Measurements from ENCODE around the gene GPC3. TPM values are rescaled to one million over a fixed set of nuclear protein-coding genes. Genes with fewer than 3 reads are reported as not detected.
"Not testable (repeated sequence)": the region's sequence is repeated elsewhere in the genome, so short reads cannot be mapped to it uniquely, and the experiment has no call there.

GPC3 gene
- total RNA-seq, 1 experiment from 2014 or later = 5.7 TPM

GRCh38 chrX:133530960-133531359 lies 454.4 kb downstream of the GPC3 start:
- peaks cover 15% of the 10 kb centered on the region for H3K4me1 ChIP-seq (replicated peaks)
- H3K9me3 ChIP-seq (replicated peaks) = no peaks in the 10 kb centered on the region
- no peak overlapping the region for H3K4me3 ChIP-seq
- no peaks in the 10 kb centered on the region for H3K27me3 ChIP-seq (replicated peaks)
- no peak overlapping the region for H3K27ac ChIP-seq
- H3K36me3 ChIP-seq = no peaks in the 10 kb centered on the region
- no peak for DNase-seq (ENCODE audit: low read depth in 1 of 2, low spot score in 2 of 2)

GRCh38 chrX:133529578-133529977 lies 455.8 kb downstream of the GPC3 start:
- no peak overlapping the region for H3K4me3 ChIP-seq
- H3K27ac ChIP-seq = no peak overlapping the region
- peaks cover 15% of the 10 kb centered on the region for H3K4me1 ChIP-seq (replicated peaks)
- no peaks in the 10 kb centered on the region for H3K9me3 ChIP-seq (replicated peaks)
- no peaks in the 10 kb centered on the region for H3K27me3 ChIP-seq (replicated peaks)
- no peaks in the 10 kb centered on the region for H3K36me3 ChIP-seq
- DNase-seq (ENCODE audit: low read depth in 1 of 2, low spot score in 2 of 2) = no peak

- no peaks in the 10 kb centered on the region for H3K36me3 ChIP-seq
- H3K9me3 ChIP-seq (replicated peaks) = no peaks in the 10 kb centered on the region
- H3K27ac ChIP-seq = peak overlapping the region; percentile 47; the same call in 1 of the 2 replicates
- peaks cover 15% of the 10 kb centered on the region for H3K4me1 ChIP-seq (replicated peaks)
- DNase-seq (ENCODE audit: low read depth in 1 of 2, low spot score in 2 of 2) = no peak
- H3K27me3 ChIP-seq (replicated peaks) = no peaks in the 10 kb centered on the region
- H3K4me3 ChIP-seq = no peak overlapping the region
These were observed 457.6 kb downstream of the GPC3 start for GRCh38 chrX:133527825-133528224.

- Histone ChIP-seq H3K4me1 (replicated peaks) (peaks cover 15% of the 10 kb centered on the region), H3K36me3 (no peaks in the 10 kb centered on the region), H3K27me3 (replicated peaks) (no peaks in the 10 kb centered on the region), H3K27ac (peak overlapping the region; percentile 47), H3K9me3 (replicated peaks) (no peaks in the 10 kb centered on the region), H3K4me3 (no peak overlapping the region)
- peak in 1 of 2 experiments; percentile 57 for DNase-seq (ENCODE audit: low read depth in 1 of 2, low spot score in 2 of 2)
These were observed 458.0 kb downstream of the GPC3 start for GRCh38 chrX:133527415-133527814.

GRCh38 chrX:133526773-133527172 lies 458.6 kb downstream of the GPC3 start:
- not testable (repeated sequence) for H3K4me3 ChIP-seq; H3K27me3 ChIP-seq (replicated peaks); H3K9me3 ChIP-seq (replicated peaks); DNase-seq (ENCODE audit: low read depth in 1 of 2, low spot score in 2 of 2); H3K36me3 ChIP-seq
- H3K4me1 ChIP-seq (replicated peaks) = peaks cover 15% of the 10 kb centered on the region
- H3K27ac ChIP-seq = peak overlapping the region; percentile 13; the same call in 1 of the 2 replicates

- Histone ChIP-seq H3K27ac (no peak overlapping the region), H3K4me1 (replicated peaks) (peaks cover 15% of the 10 kb centered on the region), H3K4me3 (no peak overlapping the region), H3K9me3 (replicated peaks) (no peaks in the 10 kb centered on the region), H3K36me3 (no peaks in the 10 kb centered on the region), H3K27me3 (replicated peaks) (no peaks in the 10 kb centered on the region)
- DNase-seq (ENCODE audit: low read depth in 1 of 2, low spot score in 2 of 2) = no peak
These were observed 461.9 kb downstream of the GPC3 start for GRCh38 chrX:133523526-133523925.

GRCh38 chrX:133523081-133523487 lies 462.3 kb downstream of the GPC3 start:
- no peak overlapping the region for H3K4me3 ChIP-seq
- H3K4me1 ChIP-seq (replicated peaks) = peaks cover 12% of the 10 kb centered on the region
- no peak for DNase-seq (ENCODE audit: low read depth in 1 of 2, low spot score in 2 of 2)
- H3K27ac ChIP-seq = no peak overlapping the region
- no peaks in the 10 kb centered on the region for H3K9me3 ChIP-seq (replicated peaks)
- no peaks in the 10 kb centered on the region for H3K36me3 ChIP-seq
- no peaks in the 10 kb centered on the region for H3K27me3 ChIP-seq (replicated peaks)

GRCh38 chrX:133516686-133517085 lies 468.7 kb downstream of the GPC3 start:
- Histone ChIP-seq H3K9me3 (replicated peaks) (no peaks in the 10 kb centered on the region), H3K4me3 (no peak overlapping the region), H3K27me3 (replicated peaks) (no peaks in the 10 kb centered on the region), H3K4me1 (replicated peaks) (peaks cover 6% of the 10 kb centered on the region), H3K36me3 (no peaks in the 10 kb centered on the region), H3K27ac (no peak overlapping the region)
- no peak for DNase-seq (ENCODE audit: low read depth in 1 of 2, low spot score in 2 of 2)

GRCh38 chrX:133514486-133514885 lies 470.9 kb downstream of the GPC3 start:
- DNase-seq (ENCODE audit: low read depth in 1 of 2, low spot score in 2 of 2) = no peak
- Histone ChIP-seq H3K27me3 (replicated peaks) (no peaks in the 10 kb centered on the region), H3K27ac (no peak overlapping the region), H3K4me3 (no peak overlapping the region), H3K4me1 (replicated peaks) (peaks cover 19% of the 10 kb centered on the region), H3K36me3 (no peaks in the 10 kb centered on the region), H3K9me3 (replicated peaks) (no peaks in the 10 kb centered on the region)

GRCh38 chrX:133513123-133513522 lies 472.3 kb downstream of the GPC3 start:
- no peaks in the 10 kb centered on the region for H3K27me3 ChIP-seq (replicated peaks)
- peaks cover 19% of the 10 kb centered on the region for H3K4me1 ChIP-seq (replicated peaks)
- no peaks in the 10 kb centered on the region for H3K36me3 ChIP-seq
- no peaks in the 10 kb centered on the region for H3K9me3 ChIP-seq (replicated peaks)
- no peak for DNase-seq (ENCODE audit: low read depth in 1 of 2, low spot score in 2 of 2)
- H3K4me3 ChIP-seq = no peak overlapping the region
- no peak overlapping the region for H3K27ac ChIP-seq

GRCh38 chrX:133511041-133511440 lies 474.4 kb downstream of the GPC3 start:
- Histone ChIP-seq H3K4me1 (replicated peaks) (peaks cover 19% of the 10 kb centered on the region), H3K4me3 (no peak overlapping the region), H3K9me3 (replicated peaks) (no peaks in the 10 kb centered on the region), H3K36me3 (no peaks in the 10 kb centered on the region), H3K27ac (peak overlapping the region; percentile 91), H3K27me3 (replicated peaks) (no peaks in the 10 kb centered on the region)
- peak in 1 of 2 experiments; percentile 77 for DNase-seq (ENCODE audit: low read depth in 1 of 2, low spot score in 2 of 2)

- Histone ChIP-seq H3K4me1 (replicated peaks) (peaks cover 16% of the 10 kb centered on the region; the same call in 1 of the 2 replicates), H3K27ac (no peak overlapping the region), H3K4me3 (no peak overlapping the region), H3K36me3 (no peaks in the 10 kb centered on the region), H3K27me3 (replicated peaks) (no peaks in the 10 kb centered on the region), H3K9me3 (replicated peaks) (no peaks in the 10 kb centered on the region)
- no peak for DNase-seq (ENCODE audit: low read depth in 1 of 2, low spot score in 2 of 2)
These were observed 488.0 kb downstream of the GPC3 start for GRCh38 chrX:133497356-133497755.

- no peaks in the 10 kb centered on the region for H3K36me3 ChIP-seq
- DNase-seq (ENCODE audit: low read depth in 1 of 2, low spot score in 2 of 2) = no peak
- H3K4me1 ChIP-seq (replicated peaks) = peaks cover 16% of the 10 kb centered on the region; the same call in 1 of the 2 replicates
- no peak overlapping the region for H3K27ac ChIP-seq
- no peak overlapping the region for H3K4me3 ChIP-seq
- no peaks in the 10 kb centered on the region for H3K27me3 ChIP-seq (replicated peaks)
- H3K9me3 ChIP-seq (replicated peaks) = no peaks in the 10 kb centered on the region
These were observed 489.7 kb downstream of the GPC3 start for GRCh38 chrX:133495464-133496391.

GRCh38 chrX:133493366-133493765 lies 492.0 kb downstream of the GPC3 start:
- no peak overlapping the region for H3K27ac ChIP-seq
- H3K4me3 ChIP-seq = no peak overlapping the region
- DNase-seq (ENCODE audit: low read depth in 1 of 2, low spot score in 2 of 2) = no peak

More at GRCh38 chrX:133493366-133493765, 492.0 kb downstream of the GPC3 start:
- Histone ChIP-seq H3K27me3 (replicated peaks) (no peaks in the 10 kb centered on the region), H3K4me1 (replicated peaks) (peaks cover 13% of the 10 kb centered on the region; the same call in 1 of the 2 replicates), H3K9me3 (replicated peaks) (no peaks in the 10 kb centered on the region), H3K36me3 (no peaks in the 10 kb centered on the region)
